KG1 (cell line): ENCODE measurements around the gene KAT6B.

Experiments
- DNase-seq: peaks from one replicate; lab custom pipeline; 2025; lab: John Stamatoyannopoulos, UW

The KAT6B gene

DNA sequence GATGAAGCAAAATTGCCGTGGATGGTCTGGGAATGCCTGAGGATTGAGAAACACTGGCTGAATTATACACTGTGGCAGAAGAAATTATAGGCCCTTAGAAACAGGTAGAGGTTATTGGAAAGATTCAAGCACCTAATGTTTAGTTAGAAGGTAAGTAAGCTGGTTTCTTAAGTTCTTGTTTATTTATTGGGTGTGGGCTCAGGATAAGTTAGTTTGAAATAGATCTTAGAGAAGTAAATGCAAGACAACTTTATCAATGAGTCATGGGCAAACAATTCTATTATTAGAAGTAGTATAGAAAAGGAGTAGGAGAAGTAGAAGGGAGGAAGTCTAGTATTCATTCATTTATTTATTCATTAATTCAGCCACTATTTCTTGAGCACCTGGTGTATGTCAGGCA is 96.5 kb downstream of the KAT6B start:
- DNase-seq = no peak

- no peak for DNase-seq
Measured at GRCh38 chr10:74923556-74923955, 97.2 kb downstream of the KAT6B start.

GRCh38 chr10:74924251-74924963 is 98.0 kb downstream of the KAT6B start:
- DNase-seq = no peak

DNA sequence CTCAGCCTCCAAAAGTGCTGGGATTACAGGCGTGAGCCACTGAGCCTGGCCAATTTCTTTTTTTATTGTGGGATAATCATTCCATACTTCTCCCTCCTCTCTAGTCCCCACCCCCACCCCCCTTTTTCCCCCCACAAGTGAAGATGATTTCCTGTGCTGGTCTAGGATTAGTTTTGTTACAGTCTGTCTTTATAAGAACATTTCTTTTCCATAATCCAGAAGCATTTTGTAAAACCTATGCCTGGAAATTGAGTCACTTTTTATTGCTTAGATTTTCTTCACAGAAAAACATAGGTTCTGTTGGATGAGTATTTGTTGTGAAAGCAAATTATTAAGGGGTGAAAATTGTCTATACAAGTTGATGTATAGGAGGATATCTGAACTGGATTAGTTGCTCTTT is 98.9 kb downstream of the KAT6B start:
- DNase-seq = no peak

DNA sequence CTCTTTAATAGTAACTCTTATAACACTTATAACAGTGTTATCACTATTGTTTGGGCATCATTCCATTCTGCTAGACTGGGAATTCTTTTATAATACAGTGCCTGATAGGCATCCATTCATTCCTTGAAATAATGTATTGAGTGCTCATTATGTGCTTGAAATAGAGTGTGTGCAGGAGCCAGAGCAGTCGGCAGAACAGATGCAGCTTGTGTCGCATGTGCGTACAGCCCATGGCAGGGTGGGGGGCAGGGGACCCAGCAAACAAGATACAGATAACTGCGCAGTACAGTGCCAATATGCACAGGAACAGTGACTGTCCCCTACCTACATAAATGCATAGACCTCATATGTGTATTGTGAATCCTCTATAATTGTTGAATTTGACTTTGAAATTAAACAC is 99.3 kb downstream of the KAT6B start:
- no peak for DNase-seq

DNA sequence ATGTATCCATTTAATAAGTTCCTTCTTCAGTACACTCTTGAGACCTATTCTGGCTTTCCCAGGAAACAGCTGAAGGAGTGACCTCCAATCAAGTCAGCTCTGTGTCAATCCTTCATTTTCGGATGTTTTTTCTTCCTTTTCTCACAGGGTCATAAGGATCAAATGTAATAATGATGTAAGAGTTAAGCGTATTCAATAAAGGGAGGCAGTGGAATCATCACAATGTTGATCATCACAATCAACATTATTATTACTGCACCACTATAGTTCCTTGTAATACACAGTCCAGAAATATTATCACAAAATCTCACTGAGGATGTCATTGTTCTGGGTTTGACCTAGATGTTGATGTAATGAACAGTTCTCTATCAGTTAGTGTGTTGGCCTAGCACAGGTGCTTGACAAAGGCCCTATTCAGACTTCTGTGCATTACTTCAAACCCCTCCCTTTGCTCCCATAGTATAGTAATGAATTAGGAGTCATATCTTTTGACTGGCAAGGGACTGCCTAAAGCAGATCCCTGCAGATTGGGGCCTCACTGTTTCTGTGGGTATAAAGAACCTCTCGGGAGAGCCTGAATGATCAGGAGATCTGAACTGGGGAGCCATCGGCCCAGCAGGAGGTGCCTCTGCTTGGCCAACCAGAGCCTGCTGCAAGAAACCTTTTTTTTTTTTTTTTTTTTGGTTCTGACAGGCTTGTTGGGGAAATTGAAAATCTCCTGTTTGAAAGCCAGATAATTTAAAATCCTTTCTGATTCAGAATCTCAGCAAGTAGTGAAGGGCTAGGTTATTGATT is 100.6 kb downstream of the KAT6B start:
- DNase-seq = no peak

DNA sequence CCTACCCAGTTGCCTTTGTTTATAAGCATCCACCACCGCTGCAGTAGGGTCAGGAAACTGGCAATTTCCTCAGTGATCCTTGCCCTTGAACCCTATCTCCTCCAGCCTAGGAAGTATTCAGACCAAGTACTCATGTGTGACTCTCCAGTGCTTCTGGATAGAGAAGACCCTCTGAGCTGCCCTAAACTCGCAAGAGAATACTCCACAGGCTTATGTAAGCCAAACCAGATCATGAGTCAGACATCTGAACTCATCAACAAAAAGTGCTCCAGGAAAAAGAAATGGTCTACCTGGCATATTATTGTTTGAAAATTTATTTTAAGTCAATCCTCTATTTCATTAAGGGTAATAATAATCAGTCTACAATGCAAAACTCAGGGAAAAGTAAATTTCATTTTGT is 101.3 kb downstream of the KAT6B start:
- DNase-seq = no peak

DNA sequence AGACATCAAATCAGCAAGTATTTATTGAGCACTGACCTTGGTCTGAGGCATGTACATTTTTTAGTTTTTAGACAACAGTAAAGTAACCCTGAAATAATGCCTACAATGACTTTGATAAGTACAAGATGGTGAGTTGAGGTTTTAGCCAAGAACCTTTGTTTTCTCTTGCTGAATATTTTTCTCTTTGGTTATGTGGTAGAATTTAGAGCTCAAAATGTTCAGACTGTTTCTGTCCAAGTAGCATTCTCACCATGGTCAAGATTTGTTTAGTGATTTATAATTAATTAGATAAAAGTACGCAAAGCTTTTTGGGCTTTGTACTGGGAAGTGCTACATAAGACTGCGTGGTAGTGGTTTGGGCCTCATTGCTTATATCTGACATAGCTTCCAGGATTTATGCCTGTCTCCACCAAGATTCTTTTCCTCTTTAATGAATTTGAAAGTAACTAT is 102.4 kb downstream of the KAT6B start:
- DNase-seq = no peak

GRCh38 chr10:74929197-74929596 is 102.8 kb downstream of the KAT6B start:
- DNase-seq = no peak

- DNase-seq = no peak
Measured at GRCh38 chr10:74930965-74931364, 104.6 kb downstream of the KAT6B start.

DNA sequence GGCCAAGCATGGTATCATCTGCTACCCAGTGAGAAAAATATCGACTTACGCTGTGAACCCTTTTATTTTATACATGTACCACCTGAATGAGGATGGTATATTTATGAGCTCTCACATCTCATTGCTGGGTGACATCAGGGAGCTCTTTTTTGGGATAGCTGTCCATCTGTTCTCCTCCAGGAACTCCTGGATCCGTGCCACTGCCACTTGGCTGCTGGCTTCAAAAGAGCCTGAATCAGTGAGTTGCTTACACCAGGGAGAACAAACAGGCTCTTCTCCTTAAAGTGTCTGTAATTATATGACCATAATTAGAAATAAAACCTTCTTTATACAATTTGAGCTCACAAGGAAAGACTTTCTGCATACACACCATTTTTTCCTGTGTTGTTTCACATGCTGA is 106.2 kb downstream of the KAT6B start:
- no peak for DNase-seq

GRCh38 chr10:74934100-74934812 is 107.9 kb downstream of the KAT6B start:
- no peak for DNase-seq

DNA sequence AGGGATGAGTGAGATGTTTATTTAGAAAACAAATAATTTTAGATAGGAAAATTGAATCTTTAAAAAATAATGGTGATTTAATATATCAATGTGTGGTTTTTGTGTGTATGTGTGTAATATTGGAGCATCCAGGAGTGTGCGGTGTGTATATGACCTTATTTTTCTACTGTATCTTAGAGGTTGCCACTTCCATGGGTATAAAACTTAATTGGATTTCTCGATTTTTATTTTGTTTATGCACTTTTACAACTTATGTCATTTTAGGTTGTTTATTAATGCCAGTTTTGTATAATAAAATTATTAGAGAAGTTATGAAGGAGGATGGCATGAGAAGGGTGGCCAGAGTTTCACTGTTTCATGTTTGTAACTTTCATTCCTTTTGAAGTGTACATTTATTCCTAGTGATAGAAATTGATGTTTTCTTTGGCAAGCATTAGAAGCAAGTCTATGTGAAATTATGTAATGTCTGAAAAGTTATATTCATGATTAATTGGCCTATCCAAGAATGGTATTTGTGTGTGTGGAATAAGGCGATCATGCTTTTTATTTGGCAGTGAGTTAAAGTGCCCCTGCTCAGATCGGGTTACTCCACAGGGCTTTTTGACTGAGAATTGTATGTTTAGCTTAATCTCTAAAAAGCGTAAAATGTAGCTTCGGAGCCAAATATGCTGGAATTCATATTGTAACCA is 110.3 kb downstream of the KAT6B start:
- DNase-seq = no peak

DNA sequence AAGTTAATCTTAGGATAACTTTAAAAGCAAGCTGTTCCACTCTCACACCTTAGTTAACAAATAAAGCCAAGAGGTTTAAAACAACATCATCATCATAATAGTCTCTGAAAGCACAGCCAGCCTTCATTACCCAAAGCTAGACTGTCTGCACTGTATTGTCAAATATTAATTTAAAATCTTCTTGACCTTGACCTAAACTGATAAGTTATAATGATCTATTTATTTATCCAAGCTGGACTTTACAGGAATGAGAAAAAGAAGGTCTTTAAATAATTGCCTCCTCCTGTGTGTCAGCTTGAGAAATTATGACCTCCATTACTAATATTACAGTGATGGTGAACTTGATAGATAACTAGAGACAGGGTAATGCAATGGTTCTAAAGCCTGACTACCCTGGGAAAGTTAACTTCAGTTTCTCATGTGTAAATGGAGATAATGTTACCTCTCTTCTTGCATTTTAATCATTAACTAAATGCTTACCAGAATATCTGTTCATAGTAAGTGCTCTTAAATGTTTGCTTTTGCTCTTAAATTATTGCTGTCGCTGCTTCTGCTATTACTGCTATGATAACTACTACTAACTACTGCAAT is 111.0 kb downstream of the KAT6B start:
- no peak for DNase-seq

- no peak for DNase-seq
Measured at GRCh38 chr10:74944205-74944604, 117.8 kb downstream of the KAT6B start.

DNA sequence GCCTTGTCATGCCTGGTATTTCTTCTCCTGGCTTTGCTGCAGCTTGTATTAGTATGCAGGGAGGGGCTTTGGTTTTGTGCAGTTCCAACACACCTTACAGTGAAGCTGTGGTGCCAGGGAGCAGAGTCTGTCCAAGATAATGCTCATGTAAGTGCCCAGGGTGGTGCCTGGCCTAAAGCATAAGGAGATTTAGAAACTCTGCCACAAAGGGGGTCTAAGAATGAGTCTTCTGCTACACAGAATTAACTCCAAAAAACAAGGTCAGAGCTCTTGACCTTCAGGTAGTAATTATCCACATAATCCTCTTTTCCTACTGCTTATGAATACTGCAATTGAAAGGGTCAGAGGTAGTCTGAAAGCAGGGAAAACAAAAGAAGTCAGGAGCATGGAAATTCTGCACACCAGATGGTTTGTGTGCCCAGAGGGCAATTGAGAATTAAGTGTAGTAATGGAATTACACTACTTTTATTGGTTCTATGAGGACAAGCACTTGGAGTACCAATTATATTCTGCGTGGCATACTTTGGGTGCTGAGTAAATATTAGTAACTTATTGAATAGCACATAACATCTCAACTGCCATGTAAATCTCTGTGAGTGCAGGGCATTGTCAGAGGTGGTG is 121.5 kb downstream of the KAT6B start:
- DNase-seq = no peak

GRCh38 chr10:74949034-74949832 is 122.8 kb downstream of the KAT6B start:
- no peak for DNase-seq

DNA sequence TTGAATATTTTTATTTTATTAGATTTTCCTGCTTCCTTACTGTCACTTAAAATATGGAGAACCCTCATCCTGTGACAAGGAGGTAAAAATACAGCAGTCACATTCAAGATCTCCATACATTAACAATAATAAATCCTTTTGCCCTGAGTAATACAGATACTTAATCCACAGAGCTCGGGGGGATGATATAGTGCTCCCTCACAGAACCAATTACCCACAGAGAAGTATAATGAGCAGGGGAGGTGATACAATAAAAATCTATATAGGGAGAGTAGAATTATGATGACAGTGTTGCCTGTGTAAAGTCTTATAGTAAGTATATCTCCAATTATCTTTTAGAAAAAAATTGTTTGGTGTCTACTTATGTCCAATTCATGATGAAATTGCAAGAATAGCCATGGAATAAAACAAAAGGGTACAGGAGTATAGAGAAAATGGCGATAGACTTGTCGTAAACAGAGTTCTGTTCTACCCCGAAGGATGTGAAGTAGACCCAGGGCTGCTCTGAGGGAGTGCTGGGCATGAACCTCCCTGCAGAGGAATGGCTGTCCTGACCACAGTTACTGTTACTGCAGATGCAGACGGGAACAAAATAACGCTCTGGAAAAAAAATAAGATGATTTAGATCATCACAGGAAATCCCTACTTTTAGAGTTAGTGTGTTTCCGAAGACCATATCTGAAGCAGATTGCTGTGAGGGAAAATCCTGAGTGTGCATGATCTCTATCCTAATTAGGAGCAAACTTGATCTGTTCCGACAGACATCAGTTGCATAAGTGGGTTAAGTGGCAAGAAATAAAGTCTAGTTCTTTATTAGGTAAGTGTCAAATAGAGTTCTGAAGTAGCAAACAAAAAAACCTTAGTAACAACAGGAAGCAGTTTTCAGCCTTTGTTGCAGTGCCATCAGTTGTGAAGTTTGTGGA is 123.7 kb downstream of the KAT6B start:
- no peak for DNase-seq

DNA sequence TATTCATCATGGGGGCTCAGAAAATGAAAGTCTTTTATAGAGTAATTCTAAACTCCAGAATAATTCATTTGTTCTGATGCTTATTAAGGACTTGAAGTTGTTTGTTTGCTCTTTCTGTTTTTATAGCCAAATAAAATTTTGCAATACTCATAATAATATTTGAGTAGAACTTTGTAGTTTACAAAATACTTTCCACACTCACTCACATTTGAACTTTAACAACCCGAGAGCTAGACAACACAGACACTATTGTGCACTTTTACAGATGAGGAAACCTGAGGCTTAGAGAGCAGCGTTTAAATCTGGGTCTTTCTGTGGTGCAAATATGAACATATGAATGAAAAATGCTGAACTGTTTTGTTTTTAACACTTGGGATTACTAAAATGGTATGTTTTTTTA is 126.8 kb downstream of the KAT6B start:
- no peak for DNase-seq

GRCh38 chr10:74955796-74956195 is 129.4 kb downstream of the KAT6B start:
- no peak for DNase-seq
